Measurements from ENCODE around the gene CD302.
"Not testable (repeated sequence)": the region's sequence is repeated elsewhere in the genome, so short reads cannot be mapped to it uniquely, and the experiment has no call there.

CD302 gene

GRCh38 chr2:159792599-159792998 is 5.4 kb downstream of the CD302 start:
- no peak for DNase-seq

- no peak for DNase-seq
These were observed 6.0 kb downstream of the CD302 start for GRCh38 chr2:159792036-159792435.

- DNase-seq = no peak
These were observed 7.7 kb downstream of the CD302 start for GRCh38 chr2:159790323-159790722.

GRCh38 chr2:159788253-159788652 is 9.8 kb downstream of the CD302 start:
- DNase-seq = no peak

GRCh38 chr2:159787647-159788046 is 10.4 kb downstream of the CD302 start:
- DNase-seq = not testable (repeated sequence)

GRCh38 chr2:159786938-159787337 is 11.1 kb downstream of the CD302 start:
- DNase-seq = no peak

GRCh38 chr2:159785195-159785594 is 12.8 kb downstream of the CD302 start:
- DNase-seq = no peak

- DNase-seq = not testable (repeated sequence)
These were observed 13.3 kb downstream of the CD302 start for GRCh38 chr2:159784744-159785143.

- DNase-seq = no peak
These were observed 14.5 kb downstream of the CD302 start for GRCh38 chr2:159783556-159783955.

GRCh38 chr2:159776321-159776720 is 21.7 kb downstream of the CD302 start:
- no peak for DNase-seq

- no peak for DNase-seq
These were observed 23.0 kb downstream of the CD302 start for GRCh38 chr2:159775021-159775420.

GRCh38 chr2:159774370-159774990 is 23.5 kb downstream of the CD302 start:
- no peak for DNase-seq

GRCh38 chr2:159773886-159774285 is 24.1 kb downstream of the CD302 start:
- DNase-seq = no peak

- no peak for DNase-seq
These were observed 24.6 kb downstream of the CD302 start for GRCh38 chr2:159773426-159773825.

- no peak for DNase-seq
These were observed 28.9 kb downstream of the CD302 start for GRCh38 chr2:159769147-159769546.

GRCh38 chr2:159762075-159762474 is 35.9 kb downstream of the CD302 start:
- no peak for DNase-seq

- DNase-seq = no peak
These were observed 37.7 kb downstream of the CD302 start for GRCh38 chr2:159760326-159760725.

- DNase-seq = no peak
These were observed 38.4 kb downstream of the CD302 start for GRCh38 chr2:159759577-159759976.

GRCh38 chr2:159758686-159759085 is 39.3 kb downstream of the CD302 start:
- no peak for DNase-seq

- DNase-seq = no peak
These were observed 39.8 kb downstream of the CD302 start for GRCh38 chr2:159758239-159758638.

GRCh38 chr2:159755788-159756187 is 42.2 kb downstream of the CD302 start:
- no peak for DNase-seq

- DNase-seq = no peak
These were observed 43.0 kb downstream of the CD302 start for GRCh38 chr2:159755014-159755413.

GRCh38 chr2:159753797-159754196 is 44.2 kb downstream of the CD302 start:
- DNase-seq = no peak

- DNase-seq = no peak
These were observed 47.1 kb downstream of the CD302 start for GRCh38 chr2:159750873-159751272.

- DNase-seq = no peak
These were observed 49.9 kb downstream of the CD302 start for GRCh38 chr2:159748089-159748488.
